HTERT RPE-1 (cell line): ENCODE measurements around the gene DUSP8.
"Not testable (repeated sequence)": the region's sequence is repeated elsewhere in the genome, so short reads cannot be mapped to it uniquely, and the experiment has no call there.

Experiments used
- in situ Hi-C: fragments of 300-500 bp; cut with MboI; formaldehyde crosslinking; loops from 4 replicates; pipeline ENCODE4 v1.14.3; 2020; ENCODE audit warnings: low sequenced_read_pairs

DUSP8 gene

GRCh38 chr11:1589191-1589963, 17.3 kb upstream of the DUSP8 start:
- in situ Hi-C loops, result not testable (repeated sequence)

DNA sequence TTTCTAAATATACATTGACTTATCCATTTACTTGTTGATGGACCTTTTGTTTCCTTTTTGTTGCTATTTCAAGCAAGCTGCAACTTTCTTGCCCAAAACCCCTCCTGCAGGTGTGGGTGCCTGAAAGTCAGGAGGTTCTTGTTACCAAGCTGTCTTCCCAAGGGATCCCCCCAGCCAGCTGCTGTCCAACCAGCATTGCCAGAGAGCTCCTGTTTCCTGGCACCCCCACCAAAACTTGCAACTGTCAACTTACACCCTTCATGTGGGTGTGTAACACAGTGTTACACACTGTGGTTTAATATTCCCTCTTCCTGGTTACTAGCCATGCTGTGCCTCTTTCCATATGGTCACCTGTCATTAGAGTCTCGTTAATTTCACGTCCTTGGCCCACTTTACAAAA, 14.6 kb upstream of the DUSP8 start:
- in situ Hi-C loops, result no loop called here

DNA sequence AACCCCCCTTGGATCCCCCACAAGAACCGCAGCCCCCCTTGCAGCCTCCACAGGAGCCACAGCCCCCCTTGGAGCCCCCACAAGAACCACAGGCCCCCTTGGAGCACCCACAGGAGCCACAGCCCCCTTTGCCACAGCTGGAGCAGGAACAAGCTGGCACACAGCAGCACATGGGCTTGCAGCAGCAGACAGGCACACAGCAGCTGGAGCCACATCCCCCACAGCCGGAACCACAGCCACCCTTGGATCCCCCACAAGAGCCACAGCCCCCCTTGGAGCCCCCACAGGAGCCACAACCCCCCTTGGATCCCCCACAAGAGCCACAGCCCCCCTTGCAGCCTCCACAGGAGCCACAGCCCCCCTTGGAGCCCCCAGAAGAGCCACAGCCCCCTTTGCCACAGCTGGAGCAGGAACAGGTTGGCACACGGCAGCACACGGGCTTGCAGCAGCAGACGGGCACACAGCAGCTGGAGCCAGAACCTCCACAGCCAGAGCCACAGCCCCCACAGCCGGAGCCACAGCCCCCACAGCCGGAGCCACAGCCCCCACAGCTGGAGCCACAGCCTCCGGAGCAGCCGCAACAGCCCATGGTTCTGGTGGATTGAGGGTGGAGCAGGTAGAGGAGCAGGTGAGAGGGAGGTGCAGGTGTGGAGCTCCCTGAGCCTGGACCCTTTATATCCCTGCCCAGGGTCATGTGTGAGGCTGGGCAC, 12.7 kb upstream of the DUSP8 start, which contains the start of gene KRTAP5-1:
KRTAP5-1 (minus strand) TSS at position 623 of the 710 bp plus-strand sequence; CDS start at position 589, 34 bp downstream.
- in situ Hi-C loops, result not testable (repeated sequence)

GRCh38 chr11:1582909-1583308, 10.8 kb upstream of the DUSP8 start:
- in situ Hi-C loops, result not testable (repeated sequence)

DNA sequence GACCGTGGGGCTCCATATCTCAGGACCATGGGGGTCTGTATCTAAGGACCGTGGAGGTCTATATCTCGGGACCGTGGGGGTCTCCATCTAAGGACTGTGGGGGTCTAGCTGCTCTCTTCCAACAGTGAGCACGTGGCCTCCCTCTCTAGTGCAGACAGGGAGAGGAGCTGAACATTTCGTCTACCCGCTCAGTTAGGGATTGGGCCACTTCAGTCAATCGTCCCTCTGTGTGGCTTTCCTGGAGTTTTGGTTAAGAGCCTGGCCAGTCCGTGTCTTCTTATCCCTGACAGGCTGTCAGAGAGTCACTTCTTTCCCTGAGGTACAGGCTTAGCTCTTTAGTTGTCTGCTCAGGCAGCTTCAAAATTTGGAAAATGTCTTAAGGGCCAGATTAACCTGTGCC, 9.9 kb upstream of the DUSP8 start:
- in situ Hi-C loops, result no loop called here

GRCh38 chr11:1576825-1577224, 4.8 kb upstream of the DUSP8 start:
- in situ Hi-C loops, result no loop called here

DNA sequence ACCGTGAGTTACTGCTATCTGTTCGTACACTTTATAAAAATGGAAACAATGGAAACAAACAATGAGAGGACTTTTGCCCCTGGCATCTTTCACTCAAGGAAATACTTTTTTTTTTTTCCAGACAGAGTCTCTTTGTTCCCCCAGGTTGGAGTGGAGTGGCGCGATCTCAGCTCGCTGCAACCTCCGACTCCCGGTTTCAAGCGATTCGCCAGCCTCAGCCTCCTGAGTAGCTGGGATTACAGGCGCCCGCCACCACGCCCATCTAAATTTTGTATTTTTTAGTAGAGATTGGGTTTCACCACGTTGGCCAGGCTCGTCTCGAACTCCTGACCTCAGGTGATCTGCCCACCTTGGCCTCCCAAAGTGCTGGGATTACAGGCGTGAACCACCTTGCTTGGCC, 3.7 kb upstream of the DUSP8 start:
- in situ Hi-C loops, result not testable (repeated sequence)

DNA sequence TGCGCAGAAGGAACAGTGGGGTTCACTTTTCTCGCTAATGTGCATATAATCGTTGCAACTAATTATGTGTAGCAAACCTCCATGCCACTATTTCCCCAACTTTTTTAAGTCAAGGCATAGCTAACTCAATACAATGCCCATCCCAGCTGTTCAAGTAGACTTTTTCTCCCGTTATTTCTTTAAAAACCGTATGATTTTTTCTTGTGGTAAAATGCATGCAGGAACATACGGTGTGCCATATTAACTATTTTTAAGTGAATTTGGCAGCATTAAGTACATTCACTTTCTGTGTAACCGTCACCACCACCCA, 2.8 kb upstream of the DUSP8 start:
- in situ Hi-C loops, result no loop called here

DNA sequence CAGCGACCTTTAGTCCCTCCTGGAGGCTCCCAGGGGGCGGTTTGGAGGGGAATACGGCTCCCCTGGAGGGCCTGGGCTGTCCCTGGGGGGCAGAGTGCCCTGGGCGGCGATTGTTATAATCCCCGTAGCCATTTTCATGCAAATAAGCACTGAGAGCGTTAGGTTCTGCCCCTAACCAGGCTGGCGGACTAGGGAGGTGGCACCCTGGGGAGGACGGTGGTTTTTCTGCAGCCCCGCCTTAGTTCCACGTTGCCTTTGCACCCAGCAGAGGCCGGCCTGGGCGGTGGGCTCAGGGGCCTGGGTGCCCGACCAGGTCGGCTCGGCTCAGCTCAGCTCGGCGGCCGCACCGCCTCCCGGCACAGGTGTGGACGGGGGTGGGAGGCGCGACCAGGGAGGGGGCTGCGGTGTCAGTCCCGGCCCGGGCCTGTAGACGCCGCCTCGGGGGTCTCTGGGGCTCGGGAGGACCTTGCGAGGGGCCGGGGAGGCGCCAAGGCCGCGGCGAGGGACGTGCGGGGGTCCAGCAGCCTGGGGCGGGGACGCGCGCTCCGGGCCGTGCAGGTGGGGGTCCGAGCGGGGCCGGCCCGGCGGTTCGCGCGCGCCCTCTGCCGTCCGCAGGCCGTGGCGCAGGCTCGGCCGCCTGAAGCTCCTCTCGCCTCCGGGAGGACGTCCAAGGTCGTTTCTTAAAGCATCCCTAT, 2.3 kb upstream of the DUSP8 start:
- in situ Hi-C loops, result no loop called here

DNA sequence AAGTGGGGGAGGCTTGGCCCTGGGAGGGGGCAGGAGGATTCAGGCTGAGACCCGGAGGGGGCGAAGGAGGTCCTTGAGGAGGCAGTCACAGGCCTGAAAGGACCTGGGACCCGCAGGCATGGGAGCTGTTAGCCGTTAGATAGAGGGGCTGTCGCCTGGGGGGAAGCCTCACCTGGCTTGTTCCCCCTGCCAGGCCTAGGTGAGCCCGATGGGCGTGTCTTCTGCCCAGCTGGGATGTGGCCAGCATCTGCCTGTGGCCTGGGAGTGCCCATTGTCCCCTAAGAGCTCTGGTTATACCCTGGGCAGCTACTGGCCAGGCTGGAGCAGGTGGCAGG, 1.8 kb upstream of the DUSP8 start:
- in situ Hi-C loops, result no loop called here

DNA sequence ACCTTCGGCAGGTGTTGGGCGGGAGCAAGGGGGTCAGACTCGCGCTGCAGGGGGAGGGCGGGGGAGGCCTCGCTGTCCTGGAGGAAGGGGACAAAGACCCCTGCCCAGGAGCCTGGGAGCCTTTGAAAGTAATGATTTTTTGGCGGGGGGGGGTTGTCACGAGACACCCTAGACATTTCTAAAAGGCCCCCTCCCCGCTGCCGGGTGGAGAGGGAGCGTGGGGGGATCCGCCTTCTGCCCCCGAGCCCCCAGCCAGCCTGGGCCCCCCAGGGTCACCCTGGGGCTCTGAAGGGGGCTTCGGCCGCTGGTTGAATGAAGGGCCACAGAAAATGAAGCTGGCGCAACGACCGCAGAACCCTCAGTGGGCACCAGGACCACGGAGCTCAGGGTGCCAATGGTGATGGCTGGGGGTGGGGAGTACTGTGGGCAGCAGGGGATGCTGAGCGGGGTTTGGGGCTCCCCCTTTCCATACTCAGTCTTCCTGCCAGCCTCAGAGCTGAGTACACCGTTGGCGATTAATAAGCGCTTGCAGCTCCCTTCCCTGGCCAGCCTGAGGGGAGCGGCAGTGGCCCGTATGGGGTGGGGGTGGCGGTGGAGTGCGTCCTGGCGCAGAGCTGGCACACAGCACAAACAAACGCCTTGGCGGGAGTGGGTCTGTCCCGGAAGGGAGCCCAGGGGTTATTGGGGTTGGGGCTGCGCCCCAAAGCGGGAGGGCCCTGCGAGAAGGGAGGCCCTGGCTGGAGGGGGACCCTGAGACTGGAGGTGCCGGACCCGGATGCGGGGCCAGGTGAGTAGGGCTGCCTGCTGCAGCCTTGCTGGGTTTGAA, 1.2 kb upstream of the DUSP8 start:
- in situ Hi-C loops, result no loop called here

DNA sequence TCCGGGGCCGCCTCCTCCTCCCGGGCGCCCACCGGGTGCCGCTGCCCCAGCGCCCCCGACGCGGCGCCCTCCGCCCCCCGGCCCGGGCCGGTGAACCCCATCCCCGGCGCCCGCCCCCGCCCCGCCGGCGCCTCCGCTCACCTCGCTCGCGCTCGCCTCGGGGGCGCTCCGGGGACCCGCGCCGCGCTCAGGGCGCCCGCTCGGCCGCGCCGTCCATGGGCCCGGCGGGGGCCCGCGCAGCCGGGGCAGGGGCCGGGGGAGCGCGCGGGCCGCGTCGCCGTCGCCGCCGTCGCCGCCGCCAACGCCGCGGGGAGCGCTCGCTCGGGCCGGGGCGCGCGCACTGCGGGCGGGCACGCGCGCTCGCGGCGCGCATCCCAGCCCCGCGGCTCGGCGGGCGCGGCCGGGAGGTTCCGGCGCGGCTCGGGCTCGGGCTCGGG, 293 bp downstream of the DUSP8 start:
- in situ Hi-C loops, result no loop called here

GRCh38 chr11:1570896-1571759, 943 bp downstream of the DUSP8 start:
- in situ Hi-C loops, result no loop called here

GRCh38 chr11:1570531-1570895, 1.6 kb downstream of the DUSP8 start:
- in situ Hi-C loops, result no loop called here

GRCh38 chr11:1570001-1570453, 2.0 kb downstream of the DUSP8 start:
- in situ Hi-C loops, result no loop called here

DNA sequence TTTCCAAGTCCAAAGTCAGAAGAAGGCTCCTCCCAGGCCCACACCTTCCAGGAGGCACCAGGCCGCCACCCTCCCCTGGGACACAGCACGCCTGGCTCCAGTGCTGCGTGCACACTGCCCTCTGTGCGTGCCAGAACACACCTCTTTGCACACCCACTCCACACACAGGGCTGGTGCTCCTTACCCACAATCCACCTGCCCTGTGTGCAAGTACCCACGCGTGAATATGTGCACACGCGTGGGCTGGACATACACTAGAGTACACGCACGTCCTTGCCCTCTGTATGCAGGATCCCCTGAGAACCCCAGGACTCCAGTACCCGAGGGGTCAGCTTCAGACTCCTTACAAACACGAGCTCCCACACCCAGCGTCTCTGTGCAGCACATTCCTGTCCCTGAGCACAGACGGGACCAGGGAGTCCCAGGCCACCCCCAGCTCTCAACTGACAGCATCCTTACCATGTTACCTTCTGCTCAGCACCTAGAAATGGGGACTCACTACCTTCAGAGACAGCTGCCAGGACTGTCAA, 2.8 kb downstream of the DUSP8 start:
- in situ Hi-C loops, result no loop called here

GRCh38 chr11:1568441-1568911, 3.6 kb downstream of the DUSP8 start:
- in situ Hi-C loops, result no loop called here

GRCh38 chr11:1567721-1568100, 4.4 kb downstream of the DUSP8 start:
- in situ Hi-C loops, result no loop called here

DNA sequence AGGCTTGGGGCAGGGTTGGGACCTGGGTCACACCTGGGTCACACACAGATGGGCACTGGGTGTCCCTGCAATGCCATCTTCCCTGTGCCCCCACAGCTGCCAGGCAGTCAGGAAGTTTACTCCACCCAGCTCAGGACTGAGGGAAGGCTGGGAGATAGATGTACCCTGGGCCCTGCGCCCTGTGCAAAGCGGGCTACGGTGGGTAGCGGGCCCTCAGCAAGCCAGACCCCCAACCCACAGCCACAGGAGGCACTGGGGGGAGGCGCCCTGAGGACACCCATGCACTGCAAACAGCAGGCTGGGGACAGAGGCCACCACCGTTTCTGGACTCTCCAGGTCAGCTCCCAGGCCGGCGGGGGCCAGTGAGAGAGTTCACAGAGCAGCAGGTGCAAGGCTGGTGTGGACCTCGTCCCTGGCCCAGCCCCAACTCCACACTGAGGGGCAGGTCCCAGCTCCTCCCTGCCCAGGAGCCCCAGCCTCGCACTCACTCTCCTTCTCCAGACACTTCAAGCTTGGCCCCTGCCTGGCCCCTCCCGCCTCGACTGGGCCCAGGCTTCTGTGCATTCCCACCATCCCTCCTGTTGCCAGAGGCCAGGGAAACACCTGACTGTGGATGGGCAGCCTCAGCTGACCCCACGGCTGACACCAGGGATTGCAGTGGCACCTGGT, 4.9 kb downstream of the DUSP8 start:
- in situ Hi-C loops, result no loop called here
